H9 (cell line): ENCODE results near the gene NOS1AP. TPM values are rescaled to one million over a fixed set of nuclear protein-coding genes. Genes with fewer than 3 reads are reported as not detected.

ENCODE experiments used
- DNase-seq: peaks from one replicate; pipeline ENCODE4 v3.0.0-alpha.2; 2017
- H2AFZ ChIP-seq: one replicate; pipeline ENCODE4 v1.6.1; 2013; ENCODE audit warnings: mild to moderate bottlenecking, low read length, control low read depth, moderate library complexity
- H2AK5ac ChIP-seq: 2 replicates; pipeline ENCODE4 v1.6.1; 2013; ENCODE audit warnings: low read length, control low read depth, mixed read lengths; ENCODE audit not compliant: insufficient read length
- H2BK120ac ChIP-seq: one replicate; pipeline ENCODE4 v1.6.1; 2013; ENCODE audit warnings: low read depth, mild to moderate bottlenecking, low read length, control low read depth, inconsistent platforms; ENCODE audit not compliant: poor library complexity, severe bottlenecking
- H2BK12ac ChIP-seq: 2 replicates; pipeline ENCODE4 v1.6.1; 2013; ENCODE audit warnings: low read length, control low read depth, mixed read lengths, low read depth; ENCODE audit not compliant: insufficient read length
- H2BK15ac ChIP-seq: 2 replicates; pipeline ENCODE4 v1.6.1; 2013; ENCODE audit warnings: low read depth, low read length, control low read depth
- H2BK20ac ChIP-seq: one replicate; pipeline ENCODE4 v1.6.1; 2013; ENCODE audit warnings: low read depth, mild to moderate bottlenecking, low read length, control low read depth, inconsistent platforms; ENCODE audit not compliant: poor library complexity, severe bottlenecking
- H2BK5ac ChIP-seq: 2 replicates; pipeline ENCODE4 v1.6.1; 2013; ENCODE audit warnings: low read length, control low read depth, mixed read lengths; ENCODE audit not compliant: insufficient read length
- H3K14ac ChIP-seq: 2 replicates; pipeline ENCODE4 v1.6.1; 2013; ENCODE audit warnings: low read length, control low read depth; ENCODE audit not compliant: insufficient read depth
- H3K18ac ChIP-seq: 2 replicates; pipeline ENCODE4 v1.6.1; 2013; ENCODE audit warnings: low read depth, mild to moderate bottlenecking, mixed read lengths, low read length, control low read depth; ENCODE audit not compliant: insufficient read length
- H3K23ac ChIP-seq: 2 replicates; pipeline ENCODE4 v1.6.1; 2013; ENCODE audit warnings: low read length, control low read depth, mixed read lengths, low read depth; ENCODE audit not compliant: insufficient read length
- H3K23me2 ChIP-seq: 2 replicates; pipeline ENCODE4 v1.6.1; 2013; ENCODE audit warnings: low read depth, mild to moderate bottlenecking, mixed read lengths, low read length, control low read depth; ENCODE audit not compliant: insufficient read length, poor library complexity, severe bottlenecking
- H3K27ac ChIP-seq: 2 replicates; pipeline ENCODE4 v1.5.1; 2013; ENCODE audit warnings: low read length, control low read depth, mixed read lengths, low read depth; ENCODE audit not compliant: insufficient read length
- H3K27me3 ChIP-seq: 2 replicates; pipeline ENCODE4 v1.6.1; 2013; ENCODE audit warnings: low read length, control low read depth, inconsistent platforms; ENCODE audit not compliant: insufficient read depth
- H3K4ac ChIP-seq: 2 replicates; pipeline ENCODE4 v1.6.1; 2013; ENCODE audit warnings: low read depth, mild to moderate bottlenecking, control low read depth, inconsistent platforms, low read length, moderate library complexity
- H3K4me1 ChIP-seq: 2 replicates; pipeline ENCODE4 v1.6.1; 2013; ENCODE audit warnings: low read length, control low read depth, inconsistent platforms; ENCODE audit not compliant: insufficient read depth
- H3K4me2 ChIP-seq: 2 replicates; pipeline ENCODE4 v1.6.1; 2013; ENCODE audit warnings: low read length, control low read depth, mixed read lengths; ENCODE audit not compliant: insufficient read length, insufficient read depth
- H3K56ac ChIP-seq: 2 replicates; pipeline ENCODE4 v1.6.1; 2013; ENCODE audit warnings: low read depth, mild to moderate bottlenecking, mixed read lengths, low read length, control low read depth; ENCODE audit not compliant: insufficient read length
- H3K79me1 ChIP-seq: 2 replicates; pipeline ENCODE4 v1.6.1; 2013; ENCODE audit warnings: low read depth, mild to moderate bottlenecking, moderate library complexity, low read length, control low read depth, inconsistent platforms; ENCODE audit not compliant: insufficient read depth, poor library complexity, severe bottlenecking
- H3K79me2 ChIP-seq: 2 replicates; pipeline ENCODE4 v1.6.1; 2013; ENCODE audit warnings: low read length, control low read depth, inconsistent platforms; ENCODE audit not compliant: insufficient read depth
- H3K9ac ChIP-seq: 2 replicates; pipeline ENCODE4 v1.6.1; 2013; ENCODE audit warnings: low read length, control low read depth, mixed read lengths; ENCODE audit not compliant: insufficient read length; ENCODE audit errors: extremely low read depth
- H3K9me3 ChIP-seq: one replicate; pipeline ENCODE4 v1.6.1; 2013; ENCODE audit warnings: low read depth, low read length, inconsistent platforms; ENCODE audit not compliant: control insufficient read depth
- H3T11ph ChIP-seq: one replicate; pipeline ENCODE4 v1.6.1; 2013; ENCODE audit warnings: mild to moderate bottlenecking, low read length, control low read depth, inconsistent platforms
- H4K20me1 ChIP-seq: one replicate; pipeline ENCODE4 v1.6.1; 2013; ENCODE audit not compliant: control insufficient read depth, insufficient read length, insufficient read depth
- H4K5ac ChIP-seq: 2 replicates; pipeline ENCODE4 v1.6.1; 2013; ENCODE audit warnings: low read depth, mild to moderate bottlenecking, mixed read lengths, low read length, control low read depth; ENCODE audit not compliant: insufficient read length
- H4K8ac ChIP-seq: replicated peaks from 2 replicates; pipeline ENCODE4 v1.6.1; 2013; ENCODE audit warnings: low read length, control low read depth, mixed read lengths, low read depth; ENCODE audit not compliant: insufficient read length
- H4K91ac ChIP-seq: 2 replicates; pipeline ENCODE4 v1.6.1; 2013; ENCODE audit warnings: low read depth, mild to moderate bottlenecking, moderate library complexity, mixed read lengths, low read length, control low read depth; ENCODE audit not compliant: insufficient read length
- H3K27ac Mint-ChIP-seq, 3 experiments: 2 replicates in 2 of 3; 3 replicates in 1 of 3; pipeline ENCODE4 v1.8.0; 2020 to 2021; ENCODE audit warnings: mixed read lengths in 3 of 3, mild to moderate bottlenecking in 1 of 3, moderate library complexity in 1 of 3
- H3K27me3 Mint-ChIP-seq: 2 replicates; pipeline ENCODE4 v1.8.0; 2021; ENCODE audit warnings: low read depth, mild to moderate bottlenecking, moderate library complexity, mixed read lengths
- H3K36me3 Mint-ChIP-seq, 3 experiments: 2 replicates in 2 of 3; 3 replicates in 1 of 3; pipeline ENCODE4 v1.8.0; 2020 to 2021; ENCODE audit warnings: low read depth in 3 of 3, mixed read lengths in 3 of 3; ENCODE audit not compliant: insufficient read depth in 1 of 3
- H3K4me1 Mint-ChIP-seq, 2 experiments: 2 replicates each; pipeline ENCODE4 v1.8.0; 2020; ENCODE audit warnings: mixed read lengths in 2 of 2
- H3K4me3 Mint-ChIP-seq, 2 experiments: 2 replicates in 1 of 2; 3 replicates in 1 of 2; pipeline ENCODE4 v1.8.0; 2020 to 2021; ENCODE audit warnings: mild to moderate bottlenecking in 2 of 2, mixed read lengths in 2 of 2, moderate library complexity in 1 of 2
- H3K9me3 Mint-ChIP-seq, 2 experiments: 2 replicates in 1 of 2; 3 replicates in 1 of 2; pipeline ENCODE4 v1.8.0; 2020; ENCODE audit warnings: mild to moderate bottlenecking in 2 of 2, mixed read lengths in 2 of 2, moderate library complexity in 1 of 2
- WGBS: extraction: QIAGEN DNeasy Blood & Tissue Kit; methylation state at CpG from one replicate; pipeline ENCODE4 v1.1.7; 2013; ENCODE audit warnings: missing lambda C conversion rate, low lambda C conversion rate, mixed read lengths; ENCODE audit not compliant: insufficient read length; ENCODE audit errors: extremely low coverage; 5-methylcytosine and 5-hydroxymethylcytosine counted together
- total RNA-seq: library from RNA; stranded (reverse); gene quantifications from 2 replicates; pipeline ENCODE4 v1.2.1, GENCODE V29; 2021
- TF ChIP-seq, protein P1 (sequence below): fragments of 200-600 bp; sonication (generic); conservative IDR thresholded peaks from 3 replicates; pipeline ENCODE4 v1.8.0; 2021; ENCODE audit warnings: antibody characterized with exemption, mild to moderate bottlenecking

Gene NOS1AP
- total RNA-seq, 1 experiment from 2014 or later: 8.4 TPM

- no peak overlapping the region for H3K18ac ChIP-seq
- WGBS: no CpG with 5 or more reads among the region's 3 CpGs
- no peak for DNase-seq
- H3K56ac ChIP-seq: no peak overlapping the region
- H2AFZ ChIP-seq: no peak overlapping the region
- H3T11ph ChIP-seq: no peak overlapping the region
- no peaks in the 10 kb centered on the region for H3K27me3 ChIP-seq
- H3K4ac ChIP-seq: no peak overlapping the region
- H2BK15ac ChIP-seq: no peak overlapping the region
- H3K9me3 Mint-ChIP-seq: no peaks in the 10 kb centered on the region
- H2BK120ac ChIP-seq: no peak overlapping the region
- H3K4me3 Mint-ChIP-seq: no peak overlapping the region
- peaks cover 29 to 34% of the 10 kb centered on the region in 2 experiments for H3K4me1 Mint-ChIP-seq
- no peak overlapping the region for H3K27ac ChIP-seq
- no peaks in the 10 kb centered on the region for H4K20me1 ChIP-seq
- no peak overlapping the region for H2BK20ac ChIP-seq
- H4K91ac ChIP-seq: no peak overlapping the region
- H2BK12ac ChIP-seq: no peak overlapping the region
- H3K79me1 ChIP-seq: no peaks in the 10 kb centered on the region
- TF ChIP-seq, protein P1, sequence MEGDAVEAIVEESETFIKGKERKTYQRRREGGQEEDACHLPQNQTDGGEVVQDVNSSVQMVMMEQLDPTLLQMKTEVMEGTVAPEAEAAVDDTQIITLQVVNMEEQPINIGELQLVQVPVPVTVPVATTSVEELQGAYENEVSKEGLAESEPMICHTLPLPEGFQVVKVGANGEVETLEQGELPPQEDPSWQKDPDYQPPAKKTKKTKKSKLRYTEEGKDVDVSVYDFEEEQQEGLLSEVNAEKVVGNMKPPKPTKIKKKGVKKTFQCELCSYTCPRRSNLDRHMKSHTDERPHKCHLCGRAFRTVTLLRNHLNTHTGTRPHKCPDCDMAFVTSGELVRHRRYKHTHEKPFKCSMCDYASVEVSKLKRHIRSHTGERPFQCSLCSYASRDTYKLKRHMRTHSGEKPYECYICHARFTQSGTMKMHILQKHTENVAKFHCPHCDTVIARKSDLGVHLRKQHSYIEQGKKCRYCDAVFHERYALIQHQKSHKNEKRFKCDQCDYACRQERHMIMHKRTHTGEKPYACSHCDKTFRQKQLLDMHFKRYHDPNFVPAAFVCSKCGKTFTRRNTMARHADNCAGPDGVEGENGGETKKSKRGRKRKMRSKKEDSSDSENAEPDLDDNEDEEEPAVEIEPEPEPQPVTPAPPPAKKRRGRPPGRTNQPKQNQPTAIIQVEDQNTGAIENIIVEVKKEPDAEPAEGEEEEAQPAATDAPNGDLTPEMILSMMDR: no peak
- H3K4me1 ChIP-seq: peaks cover 23% of the 10 kb centered on the region
- H3K14ac ChIP-seq: no peak overlapping the region
- no peak overlapping the region for H3K9ac ChIP-seq
- H3K79me2 ChIP-seq: peaks cover 3% of the 10 kb centered on the region; the same call in 1 of the 2 replicates
- no peak overlapping the region for H2AK5ac ChIP-seq
- no peaks in the 10 kb centered on the region for H3K9me3 ChIP-seq
- H3K4me2 ChIP-seq: no peak overlapping the region
- no peaks in the 10 kb centered on the region for H3K23me2 ChIP-seq
- no peak overlapping the region for H3K23ac ChIP-seq
- H3K27ac Mint-ChIP-seq: no peak overlapping the region
- peaks cover 10% of the 10 kb centered on the region for H3K27me3 Mint-ChIP-seq
- H3K36me3 Mint-ChIP-seq: no peaks in the 10 kb centered on the region; a peak in 2 of 7 replicates
- H2BK5ac ChIP-seq: no peak overlapping the region
- H4K5ac ChIP-seq: no peak overlapping the region
- no peak overlapping the region for H4K8ac ChIP-seq
Measured at GRCh38 chr1:162144268-162144667, 74.8 kb downstream of the NOS1AP start.
